B cell (primary cell): ENCODE data around the gene SLC2A14.

Experiments
- EZH2 ChIP-seq: IDR thresholded peaks from 2 replicates; pipeline ENCODE4 v1.6.1; 2012; ENCODE audit warnings: borderline replicate concordance, low read depth, mild to moderate bottlenecking, moderate library complexity, low read length; ENCODE audit not compliant: insufficient read depth, poor library complexity, severe bottlenecking
- TF ChIP-seq, protein P1 (sequence below): fragments of 200-600 bp; IDR thresholded peaks from one replicate; pipeline ENCODE4 v1.8.0; 2022; ENCODE audit warnings: antibody characterized with exemption, mild to moderate bottlenecking

DNA sequence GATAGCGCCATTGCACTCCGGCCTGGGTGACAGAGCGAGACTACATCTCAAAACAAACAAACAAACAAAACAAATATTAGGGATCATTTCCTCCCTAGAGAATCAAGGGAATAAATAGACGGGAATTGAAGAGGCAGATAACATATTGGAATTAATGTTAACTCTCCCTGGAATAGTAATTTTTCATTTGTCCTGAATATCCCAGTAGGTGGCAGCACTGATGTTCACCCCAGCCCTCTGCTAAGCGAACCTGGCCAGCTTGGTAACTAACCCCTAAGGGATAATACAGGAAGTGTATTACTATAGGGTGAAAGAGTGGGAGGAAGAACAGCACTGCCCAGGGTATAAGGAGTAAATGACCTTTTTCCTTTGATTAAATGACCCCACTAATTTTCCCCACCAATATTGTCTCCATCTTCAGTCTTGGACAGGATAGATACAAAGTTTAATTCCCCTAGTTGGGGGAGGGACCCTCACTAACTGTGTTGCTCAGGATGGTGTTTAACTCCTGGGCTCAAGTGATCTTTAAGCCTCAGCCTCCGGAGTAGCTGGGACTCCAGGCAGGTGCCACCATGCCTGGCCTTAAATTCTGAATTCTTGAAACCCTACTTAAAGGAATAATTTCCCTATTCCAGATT, 40.5 kb downstream of the SLC2A14 start:
- TF ChIP-seq EZH2: no peak
- TF ChIP-seq, protein P1, sequence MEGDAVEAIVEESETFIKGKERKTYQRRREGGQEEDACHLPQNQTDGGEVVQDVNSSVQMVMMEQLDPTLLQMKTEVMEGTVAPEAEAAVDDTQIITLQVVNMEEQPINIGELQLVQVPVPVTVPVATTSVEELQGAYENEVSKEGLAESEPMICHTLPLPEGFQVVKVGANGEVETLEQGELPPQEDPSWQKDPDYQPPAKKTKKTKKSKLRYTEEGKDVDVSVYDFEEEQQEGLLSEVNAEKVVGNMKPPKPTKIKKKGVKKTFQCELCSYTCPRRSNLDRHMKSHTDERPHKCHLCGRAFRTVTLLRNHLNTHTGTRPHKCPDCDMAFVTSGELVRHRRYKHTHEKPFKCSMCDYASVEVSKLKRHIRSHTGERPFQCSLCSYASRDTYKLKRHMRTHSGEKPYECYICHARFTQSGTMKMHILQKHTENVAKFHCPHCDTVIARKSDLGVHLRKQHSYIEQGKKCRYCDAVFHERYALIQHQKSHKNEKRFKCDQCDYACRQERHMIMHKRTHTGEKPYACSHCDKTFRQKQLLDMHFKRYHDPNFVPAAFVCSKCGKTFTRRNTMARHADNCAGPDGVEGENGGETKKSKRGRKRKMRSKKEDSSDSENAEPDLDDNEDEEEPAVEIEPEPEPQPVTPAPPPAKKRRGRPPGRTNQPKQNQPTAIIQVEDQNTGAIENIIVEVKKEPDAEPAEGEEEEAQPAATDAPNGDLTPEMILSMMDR: peak; percentile 50
